Upper lobe of left lung (tissue), 4 donors: ENCODE measurements around the gene ZNF256.
A peak's percentile ranks its signal among the peaks of the same experiment; 100 is the strongest.

Experiments used
- CTCF ChIP-seq, 6 experiments: fragments of 450-650 bp in 4 of 6; fragments of 200-600 bp in 2 of 6; sonication (generic) in 2 of 6; IDR thresholded peaks; one replicate each; pipeline ENCODE4 v1.5.1; 2016 to 2019; ENCODE audit warnings: antibody characterized with exemption in 6 of 6
- EP300 ChIP-seq, 4 donors: sonication (generic); formaldehyde crosslinking; IDR thresholded peaks; one replicate each; pipeline ENCODE4 v1.5.1; 2017; ENCODE audit warnings: antibody characterized with exemption in 4 of 4, control low read depth in 2 of 4
- POLR2A ChIP-seq, 4 donors: fragments of 450-650 bp; IDR thresholded peaks; one replicate each; pipeline ENCODE4 v1.5.1; 2016 to 2017; ENCODE audit warnings: antibody characterized with exemption in 4 of 4, mild to moderate bottlenecking in 2 of 4
- POLR2AphosphoS5 ChIP-seq, 2 donors: sonication (generic); formaldehyde crosslinking; IDR thresholded peaks; one replicate each; pipeline ENCODE4 v1.5.1; 2017; ENCODE audit warnings: antibody characterized with exemption in 2 of 2

DNA sequence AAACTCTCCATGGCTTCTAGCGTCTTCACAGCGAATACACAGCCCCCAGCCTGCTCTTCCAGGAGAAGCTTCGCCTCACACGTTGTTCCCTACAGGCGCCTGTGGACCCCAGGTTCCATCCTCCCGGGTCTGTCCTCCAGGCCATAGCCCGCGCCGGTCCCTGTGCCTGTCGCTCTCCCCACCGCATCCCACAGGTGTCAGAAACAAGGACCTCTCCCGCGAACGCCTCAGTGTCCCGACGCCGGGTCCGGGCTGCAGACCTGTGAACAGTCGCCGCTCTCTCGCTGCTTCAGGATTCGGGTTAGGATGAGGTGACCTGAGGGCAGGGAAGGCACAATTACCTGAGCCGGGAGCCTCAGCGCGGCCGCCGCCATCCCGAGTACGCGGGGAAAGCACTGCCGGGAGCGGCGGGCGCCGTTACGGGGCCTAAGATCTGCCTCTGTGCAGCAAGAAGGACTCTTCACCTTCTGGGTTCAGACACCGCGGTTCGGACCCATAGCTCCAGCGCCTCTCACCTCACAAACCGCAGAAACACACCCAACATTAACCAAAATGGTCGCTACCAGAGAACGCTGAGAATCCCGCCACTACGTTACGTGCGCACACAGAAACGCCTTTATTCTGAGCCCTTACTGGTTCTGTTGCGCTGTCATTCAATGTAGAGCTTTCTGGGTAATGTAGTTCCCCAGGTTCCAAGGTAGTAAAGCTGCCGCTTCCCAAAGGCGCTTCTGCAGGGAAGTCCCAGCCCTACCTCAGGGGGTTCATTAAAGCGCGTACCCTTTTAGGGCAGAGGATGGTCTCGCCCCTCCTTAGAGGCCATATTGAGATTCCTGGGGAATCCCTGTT is 12.5 kb downstream of the ZNF256 start, which contains the start of gene ZNF418:
- TF ChIP-seq EP300 (IDR thresholded peaks at IDR 0.05) (no peak), POLR2AphosphoS5 (IDR thresholded peaks at IDR 0.05) (peak in 1 of 2 donors; percentile 32), POLR2A (IDR thresholded peaks at IDR 0.05) (no peak), CTCF (IDR thresholded peaks at IDR 0.05) (no peak)
